ENCODE results near the gene SLC17A3. TPM values are rescaled to one million over a fixed set of nuclear protein-coding genes. Genes with fewer than 3 reads are reported as not detected.

SLC17A3 gene
- 1 to 10 TPM in 1 of 2 donors, under 1 TPM in 1; 0.20 to 1.6 TPM for total RNA-seq

GRCh38 chr6:25874118-25874517 is at the start of gene SLC17A3:
SLC17A3 (minus strand) TSS chr6:25874243; CDS start chr6:25868387, 5,856 bp downstream.
- H3K27ac Mint-ChIP-seq: no peak within 1 kb of the TSS
- no peaks in the 10 kb centered on the region for H3K36me3 Mint-ChIP-seq
- DNase-seq (ENCODE audit: low spot score in 2 of 2): no peak
- peaks cover 0 to 4% of the 10 kb centered on the region in 2 donors for H3K9me3 Mint-ChIP-seq
- ATAC-seq: no peak

- DNase-seq (ENCODE audit: low spot score in 2 of 2): no peak
- Mint-ChIP-seq H3K27ac (no peak overlapping the region), H3K36me3 (peaks cover 0 to 34% of the 10 kb centered on the region in 2 donors), H3K9me3 (peaks cover 7 to 18% of the 10 kb centered on the region in 2 donors)
- no peak for ATAC-seq
Observed at GRCh38 chr6:25922301-25922700, 48.3 kb upstream of the SLC17A3 start.

- Mint-ChIP-seq H3K27ac (no peak overlapping the region), H3K36me3 (peaks cover 0 to 35% of the 10 kb centered on the region in 2 donors), H3K9me3 (peaks cover 7 to 18% of the 10 kb centered on the region in 2 donors)
- ATAC-seq (no peak), DNase-seq (ENCODE audit: low spot score in 2 of 2) (no peak)
Observed at GRCh38 chr6:25921525-25922203, 47.6 kb upstream of the SLC17A3 start.

- Mint-ChIP-seq H3K9me3 (peaks cover 7 to 23% of the 10 kb centered on the region in 2 donors), H3K36me3 (peaks cover 0 to 49% of the 10 kb centered on the region in 2 donors), H3K27ac (no peak overlapping the region)
- no peak for DNase-seq (ENCODE audit: low spot score in 2 of 2)
- no peak for ATAC-seq
Observed at GRCh38 chr6:25919657-25920056, 45.6 kb upstream of the SLC17A3 start.

- Mint-ChIP-seq H3K36me3 (peaks cover 4 to 64% of the 10 kb centered on the region in 2 donors), H3K27ac (peak overlapping the region; percentile 5 to 46), H3K9me3 (peaks cover 10 to 28% of the 10 kb centered on the region in 2 donors)
- ATAC-seq: peak; percentile 76 to 84
- no peak for DNase-seq (ENCODE audit: low spot score in 2 of 2)
Observed at GRCh38 chr6:25918083-25918683, 44.1 kb upstream of the SLC17A3 start.

GRCh38 chr6:25916789-25917490 is 42.9 kb upstream of the SLC17A3 start:
- peak overlapping the region in 1 of 2 donors; percentile 20 for H3K27ac Mint-ChIP-seq

GRCh38 chr6:25916330-25916729 is 42.3 kb upstream of the SLC17A3 start:
- no peak for ATAC-seq
- Mint-ChIP-seq H3K27ac (peak overlapping the region in 1 of 2 donors; percentile 20), H3K36me3 (peaks cover 4 to 75% of the 10 kb centered on the region in 2 donors), H3K9me3 (peaks cover 10 to 35% of the 10 kb centered on the region in 2 donors)
- DNase-seq (ENCODE audit: low spot score in 2 of 2): no peak

More at GRCh38 chr6:25916789-25917490, 42.9 kb upstream of the SLC17A3 start:
- Mint-ChIP-seq H3K9me3 (peaks cover 10 to 31% of the 10 kb centered on the region in 2 donors), H3K36me3 (peaks cover 4 to 71% of the 10 kb centered on the region in 2 donors)
- DNase-seq (ENCODE audit: low spot score in 2 of 2): no peak
- no peak for ATAC-seq

GRCh38 chr6:25913741-25914140 is 39.7 kb upstream of the SLC17A3 start:
- peak; percentile 59 to 83 for ATAC-seq

GRCh38 chr6:25911351-25911750 is 37.3 kb upstream of the SLC17A3 start:
- Mint-ChIP-seq H3K36me3 (peaks cover 4 to 54% of the 10 kb centered on the region in 2 donors), H3K9me3 (peaks cover 3 to 21% of the 10 kb centered on the region in 2 donors), H3K27ac (peak overlapping the region; percentile 89 to 94)
- DNase-seq (ENCODE audit: low spot score in 2 of 2) (no peak), ATAC-seq (no peak)

More at GRCh38 chr6:25913741-25914140, 39.7 kb upstream of the SLC17A3 start:
- peak in 1 of 2 donors; percentile 33 for DNase-seq (ENCODE audit: low spot score in 2 of 2)
- Mint-ChIP-seq H3K9me3 (peaks cover 10 to 31% of the 10 kb centered on the region in 2 donors), H3K27ac (peak overlapping the region; percentile 77 to 81), H3K36me3 (peaks cover 4 to 78% of the 10 kb centered on the region in 2 donors)

GRCh38 chr6:25907475-25908014 is 33.5 kb upstream of the SLC17A3 start:
- H3K27ac Mint-ChIP-seq: peak overlapping the region in 1 of 2 donors; percentile 62
- peaks cover 0 to 9% of the 10 kb centered on the region in 2 donors for H3K9me3 Mint-ChIP-seq
- ATAC-seq (no peak), DNase-seq (ENCODE audit: low spot score in 2 of 2) (no peak)
- peaks cover 0 to 22% of the 10 kb centered on the region in 2 donors for H3K36me3 Mint-ChIP-seq

- Mint-ChIP-seq H3K36me3 (no peaks in the 10 kb centered on the region), H3K9me3 (no peaks in the 10 kb centered on the region), H3K27ac (no peak overlapping the region)
- ATAC-seq (no peak), DNase-seq (ENCODE audit: low spot score in 2 of 2) (no peak)
Observed at GRCh38 chr6:25903467-25904099, 29.5 kb upstream of the SLC17A3 start.

GRCh38 chr6:25902071-25902470 is 28.0 kb upstream of the SLC17A3 start:
- H3K36me3 Mint-ChIP-seq: no peaks in the 10 kb centered on the region
- no peaks in the 10 kb centered on the region for H3K9me3 Mint-ChIP-seq
- no peak overlapping the region for H3K27ac Mint-ChIP-seq
- ATAC-seq (no peak), DNase-seq (ENCODE audit: low spot score in 2 of 2) (no peak)

- no peaks in the 10 kb centered on the region for H3K36me3 Mint-ChIP-seq
- no peak for DNase-seq (ENCODE audit: low spot score in 2 of 2)
- H3K27ac Mint-ChIP-seq: no peak overlapping the region
- ATAC-seq: no peak
- no peaks in the 10 kb centered on the region for H3K9me3 Mint-ChIP-seq
Observed at GRCh38 chr6:25900843-25901242, 26.8 kb upstream of the SLC17A3 start.

- Mint-ChIP-seq H3K27ac (no peak overlapping the region), H3K36me3 (no peaks in the 10 kb centered on the region), H3K9me3 (no peaks in the 10 kb centered on the region)
- no peak for DNase-seq (ENCODE audit: low spot score in 2 of 2)
- ATAC-seq: peak in 1 of 2 donors; percentile 49
Observed at GRCh38 chr6:25899580-25900408, 25.8 kb upstream of the SLC17A3 start.

- H3K27ac Mint-ChIP-seq: peak overlapping the region in 1 of 2 donors; percentile 60
- H3K36me3 Mint-ChIP-seq: no peaks in the 10 kb centered on the region
- DNase-seq (ENCODE audit: low spot score in 2 of 2) (no peak), ATAC-seq (no peak)
- no peaks in the 10 kb centered on the region for H3K9me3 Mint-ChIP-seq
Observed at GRCh38 chr6:25899123-25899522, 25.1 kb upstream of the SLC17A3 start.

Measured in activated naive CD4-positive, alpha-beta T cell treated with anti-CD3 and anti-CD28 coated beads, Interleukin-2, amount 50 U/mL, for 72 hours (primary cell).